NOMO-1 (cell line): ENCODE measurements around the gene FEV.

Experiments
- DNase-seq, 2 experiments: peaks; one replicate each; lab custom pipeline; 2025; ENCODE audit not compliant: unreplicated experiment in 2 of 2; lab: John Stamatoyannopoulos, UW

FEV gene

GRCh38 chr2:219017201-219017931 is 32.4 kb upstream of the FEV start:
- DNase-seq: no peak

GRCh38 chr2:219016721-219017120 is 31.7 kb upstream of the FEV start:
- no peak for DNase-seq

- DNase-seq: no peak
Measured at GRCh38 chr2:219010873-219011272, 25.9 kb upstream of the FEV start.

GRCh38 chr2:219010162-219010756 is 25.3 kb upstream of the FEV start:
- DNase-seq: no peak

GRCh38 chr2:219009294-219009693 is 24.3 kb upstream of the FEV start:
- no peak for DNase-seq

- DNase-seq: no peak
Measured at GRCh38 chr2:219003979-219004378, 19.0 kb upstream of the FEV start.

- no peak for DNase-seq
Measured at GRCh38 chr2:219003267-219003634, 18.3 kb upstream of the FEV start.

GRCh38 chr2:219002395-219003266 is 17.6 kb upstream of the FEV start:
- peak in 1 of 2 experiments; percentile 27 for DNase-seq

GRCh38 chr2:219001577-219002394 is 16.8 kb upstream of the FEV start:
- DNase-seq: no peak

GRCh38 chr2:219001100-219001576 is 16.2 kb upstream of the FEV start:
- DNase-seq: no peak

- no peak for DNase-seq
Measured at GRCh38 chr2:219000569-219000960, 15.6 kb upstream of the FEV start.

- no peak for DNase-seq
Measured at GRCh38 chr2:218999881-219000568, 15.0 kb upstream of the FEV start.

GRCh38 chr2:218999021-218999880 is 14.3 kb upstream of the FEV start:
- no peak for DNase-seq

GRCh38 chr2:218998414-218999002 is 13.5 kb upstream of the FEV start:
- DNase-seq: no peak

- no peak for DNase-seq
Measured at GRCh38 chr2:218997731-218998130, 12.7 kb upstream of the FEV start.

GRCh38 chr2:218996937-218997336 is 12.0 kb upstream of the FEV start:
- no peak for DNase-seq

- DNase-seq: peak; percentile 58 to 83
Measured at GRCh38 chr2:218995972-218996711, 11.2 kb upstream of the FEV start.

GRCh38 chr2:218995561-218995960 is 10.6 kb upstream of the FEV start:
- DNase-seq: no peak
